Heart left ventricle (tissue), 16 donors: ENCODE results near the gene BICDL1. TPM values are rescaled to one million over a fixed set of nuclear protein-coding genes. Genes with fewer than 3 reads are reported as not detected.
"Not testable (repeated sequence)": the region's sequence is repeated elsewhere in the genome, so short reads cannot be mapped to it uniquely, and the experiment has no call there.

Experiments used
- ATAC-seq, 4 donors: fragments of 200-7000 bp; cut with Tn5 transposase; one replicate each; pipeline ENCODE4 v1.9.1; 2020 to 2022; ENCODE audit warnings: moderate library complexity in 4 of 4, mild to moderate bottlenecking in 3 of 4, moderate number of reproducible peaks in 1 of 4
- DNase-seq, 5 donors: peaks; one replicate each; pipeline ENCODE4 v3.0.0-alpha.2; 2020
- H3K27ac ChIP-seq, 12 donors: fragments of 200-600 bp; sonication (generic) in 4 of 12; one replicate each; pipeline versions ENCODE4 v1.5.0 to v1.8.0; 2016 to 2022; ENCODE audit warnings: mild to moderate bottlenecking in 2 of 12
- H3K27me3 ChIP-seq, 9 donors: fragments of 200-600 bp; sonication (generic) in 2 of 9; one replicate each; pipeline versions ENCODE4 v1.5.1 to v1.8.0; 2016 to 2022; ENCODE audit warnings: mild to moderate bottlenecking in 3 of 9
- H3K36me3 ChIP-seq, 9 donors: fragments of 200-600 bp; sonication (generic) in 2 of 9; one replicate each; pipeline versions ENCODE4 v1.5.0 to v1.8.0; 2018 to 2022; ENCODE audit warnings: mild to moderate bottlenecking in 2 of 9
- H3K4me1 ChIP-seq, 12 donors: fragments of 200-600 bp; sonication (generic) in 4 of 12; one replicate each; pipeline versions ENCODE4 v1.5.0 to v1.8.0; 2016 to 2022; ENCODE audit warnings: mild to moderate bottlenecking in 3 of 12
- H3K4me3 ChIP-seq, 12 donors: fragments of 200-600 bp; sonication (generic) in 4 of 12; one replicate each; pipeline versions ENCODE4 v1.5.0 to v1.8.0; 2017 to 2022; ENCODE audit warnings: mild to moderate bottlenecking in 9 of 12, moderate library complexity in 4 of 12
- H3K9me3 ChIP-seq, 12 donors: fragments of 200-600 bp; sonication (generic) in 4 of 12; one replicate each; pipeline versions ENCODE4 v1.5.0 to v1.8.0; 2016 to 2022; ENCODE audit warnings: mild to moderate bottlenecking in 1 of 12
- CTCF ChIP-seq, 12 donors: fragments of 200-600 bp; sonication (generic) in 4 of 12; IDR thresholded peaks; one replicate each; pipeline versions ENCODE4 v1.5.0 to v1.8.0; 2018 to 2022; ENCODE audit warnings: antibody characterized with exemption in 12 of 12, mild to moderate bottlenecking in 5 of 12
- POLR2A ChIP-seq, 2 donors: fragments of 450-650 bp; IDR thresholded peaks; one replicate each; pipeline ENCODE4 v1.6.1; 2017; ENCODE audit warnings: antibody characterized with exemption in 2 of 2, mild to moderate bottlenecking in 2 of 2, moderate library complexity in 2 of 2
- WGBS, 4 donors: extraction: QIAGEN DNeasy Blood & Tissue Kit in 2 of 4; methylation state at CpG; one replicate each; pipeline versions ENCODE4 v1.1.5 to v1.1.7; 2013 to 2018; 5-methylcytosine and 5-hydroxymethylcytosine counted together
- intact Hi-C, 10 donors: fragments of 100-400 bp; cut with DNase I; formaldehyde crosslinking; loops; one replicate each; pipeline versions ENCODE4 v1.11.1 to v1.14.2; 2022
- polyA plus RNA-seq, 2 donors: library from polyadenylated mRNA; stranded (reverse); fragments of 200-250 nt; gene quantifications; one replicate each; pipeline ENCODE4 v1.2.3, GENCODE V29; 2013
- total RNA-seq, 9 donors: library from RNA; depleted of rRNA in 2 of 9; stranded (reverse); fragments of >200 nt in 2 of 9; fragmentation: NEBNext Ultra II Directional in 3 of 9; extraction: Animal tissue kit (Norgen Biotek cat#: 25700) in 3 of 9; gene quantifications; one replicate each; pipeline versions ENCODE4 v1.1.0 to v1.2.4, GENCODE V29; 2016 to 2023
- donor health status: ischemic (EF 13 %, LVEDD 7.1; RV severe dilation, severe dysfunction).
- donor health status: healthy with polysubstance abuse.
- donor health status: DM: no; HTN: yes; CAD: no.
- donor health status: DM: no; HTN: no; CAD: no.
- donor health status: ischemic (EF 25% LVEDD 6.9; RV normal size, moderate dysfunction).
- donor health status: ischemic (EF 25% LVEDD 5.7; RV mildly dilated, moderate dysfunction).
- donor health status: healthy.
- donor health status: DM: yes; HTN: yes; CAD: no.
- donor health status: ischemic (EF 35%, LVEDD 5.7; RV mildly dilated, moderate dysfunction).
- donor health status: nonischemic (EF 11% LVEDD 7.7; RV severe dilation, severe dysfunction).
- donor health status: DM: yes; HTN: yes; CAD: no.
- donor health status: PGD.
- donor health status: ischemic (EF 29% LVEDD 5.4; RV normal size, mild dysfunction).
- donor health status: nonischemic (EF 23%, LVEDD 6.1; RV moderate dilation, normal function).

The BICDL1 gene
- total and polyA plus RNA-seq, 11 donors: 0.12 to 28.0 (median 0.30) TPM; not detected in 4

- H3K4me1 ChIP-seq: peaks cover 0 to 18% (median 0%) of the 10 kb centered on the region in 12 donors
- H3K27me3 ChIP-seq: peaks cover 0 to 24% (median 0%) of the 10 kb centered on the region in 9 donors
- 79 to 85% (median 82%) methylated on average over 9 of the region's 9 CpGs for WGBS, 4 donors
- ATAC-seq (no peak), DNase-seq (no peak)
- H3K4me3 ChIP-seq: no peak overlapping the region
- intact Hi-C loops: no loop called here
- no peaks in the 10 kb centered on the region for H3K36me3 ChIP-seq
- H3K9me3 ChIP-seq: no peaks in the 10 kb centered on the region
- TF ChIP-seq CTCF (IDR thresholded peaks at IDR 0.05) (no peak), POLR2A (IDR thresholded peaks at IDR 0.05) (no peak)
- H3K27ac ChIP-seq: peak overlapping the region in 1 of 12 donors; percentile 73
These were observed 24.8 kb downstream of the BICDL1 start for GRCh38 chr12:120013659-120014380.

GRCh38 chr12:120014381-120014735 lies 25.3 kb downstream of the BICDL1 start:
- intact Hi-C loops, H3K9me3 ChIP-seq, ATAC-seq, H3K36me3 ChIP-seq, H3K4me3 ChIP-seq, DNase-seq: not testable (repeated sequence)
- H3K27me3 ChIP-seq: peaks cover 0 to 24% (median 0%) of the 10 kb centered on the region in 9 donors
- peak overlapping the region in 1 of 12 donors; percentile 73 for H3K27ac ChIP-seq
- H3K4me1 ChIP-seq: peaks cover 0 to 18% (median 0%) of the 10 kb centered on the region in 12 donors
- WGBS, 4 donors: 87 to 93% (median 93%) methylated on average over 11 of the region's 11 CpGs

- Histone ChIP-seq H3K36me3 (no peaks in the 10 kb centered on the region), H3K9me3 (no peaks in the 10 kb centered on the region), H3K4me3 (no peak overlapping the region), H3K4me1 (peaks cover 0 to 18% (median 0%) of the 10 kb centered on the region in 12 donors), H3K27me3 (peaks cover 0 to 18% (median 0%) of the 10 kb centered on the region in 9 donors), H3K27ac (peak overlapping the region in 1 of 12 donors; percentile 73)
- TF ChIP-seq POLR2A (IDR thresholded peaks at IDR 0.05) (no peak), CTCF (IDR thresholded peaks at IDR 0.05) (no peak)
- 52 to 57% (median 53%) methylated on average over 3 of the region's 3 CpGs for WGBS, 4 donors
- intact Hi-C loops: no loop called here
- DNase-seq (no peak), ATAC-seq (no peak)
These were observed 26.3 kb downstream of the BICDL1 start for GRCh38 chr12:120015313-120015712.

- H3K27ac ChIP-seq, DNase-seq, H3K4me3 ChIP-seq, H3K36me3 ChIP-seq, ATAC-seq, H3K9me3 ChIP-seq, intact Hi-C loops: not testable (repeated sequence)
- peaks cover 0 to 18% (median 0%) of the 10 kb centered on the region in 9 donors for H3K27me3 ChIP-seq
- H3K4me1 ChIP-seq: peaks cover 0 to 18% (median 0%) of the 10 kb centered on the region in 12 donors
- 70 to 78% (median 75%) methylated on average over 2 of the region's 2 CpGs for WGBS, 4 donors
These were observed 27.2 kb downstream of the BICDL1 start for GRCh38 chr12:120016199-120016598.

GRCh38 chr12:120019197-120019596 lies 30.2 kb downstream of the BICDL1 start:
- Histone ChIP-seq H3K4me3 (no peak overlapping the region), H3K4me1 (peaks cover 0 to 16% (median 0%) of the 10 kb centered on the region in 12 donors), H3K27me3 (peaks cover 0 to 14% (median 0%) of the 10 kb centered on the region in 9 donors), H3K36me3 (no peaks in the 10 kb centered on the region), H3K9me3 (peaks cover 0 to 11% (median 2%) of the 10 kb centered on the region in 12 donors), H3K27ac (no peak overlapping the region)
- no peak for DNase-seq
- TF ChIP-seq CTCF (IDR thresholded peaks at IDR 0.05) (no peak), POLR2A (IDR thresholded peaks at IDR 0.05) (no peak)
- no peak for ATAC-seq
- intact Hi-C loops: no loop called here
